Spleen (tissue), 11 donors: ENCODE results near the gene SLC8A1. TPM values are rescaled to one million over a fixed set of nuclear protein-coding genes. Genes with fewer than 3 reads are reported as not detected.
A peak's percentile ranks its signal among the peaks of the same experiment; 100 is the strongest.

Experiments used
- DNase-seq: peaks from one replicate; pipeline ENCODE4 v3.0.0-alpha.2; 2020
- H3K27ac ChIP-seq, 8 donors: fragments of 200-600 bp; sonication (generic) in 7 of 8; 1 replicate in 4 of 8; 2 replicates in 4 of 8; pipeline versions ENCODE4 v1.5.0 to v1.8.0; 2016 to 2021; ENCODE audit warnings: inconsistent platforms in 4 of 8, mild to moderate bottlenecking in 4 of 8, moderate library complexity in 1 of 8
- H3K27me3 ChIP-seq, 7 donors: fragments of 200-600 bp; sonication (generic) in 6 of 7; replicated peaks in 1 of 7; 1 replicate in 4 of 7; 2 replicates in 3 of 7; pipeline versions ENCODE4 v1.5.0 to v1.8.0; 2016 to 2021; ENCODE audit warnings: inconsistent platforms in 3 of 7, mild to moderate bottlenecking in 1 of 7
- H3K36me3 ChIP-seq, 6 donors: fragments of 200-600 bp; sonication (generic) in 5 of 6; 1 replicate in 4 of 6; 2 replicates in 2 of 6; pipeline versions ENCODE4 v1.5.0 to v1.8.0; 2016 to 2021; ENCODE audit warnings: inconsistent platforms in 2 of 6
- H3K4me1 ChIP-seq, 6 donors: fragments of 200-600 bp; sonication (generic) in 5 of 6; 1 replicate in 3 of 6; 2 replicates in 3 of 6; pipeline versions ENCODE4 v1.5.0 to v1.8.0; 2016 to 2021; ENCODE audit warnings: inconsistent platforms in 3 of 6
- H3K4me3 ChIP-seq, 8 donors: fragments of 200-600 bp; sonication (generic) in 7 of 8; 1 replicate in 4 of 8; 2 replicates in 4 of 8; pipeline versions ENCODE4 v1.5.0 to v1.8.0; 2016 to 2021; ENCODE audit warnings: inconsistent platforms in 4 of 8, mild to moderate bottlenecking in 4 of 8, moderate library complexity in 2 of 8
- H3K9me3 ChIP-seq, 8 donors: fragments of 200-600 bp; sonication (generic) in 7 of 8; 1 replicate in 4 of 8; 2 replicates in 4 of 8; pipeline versions ENCODE4 v1.5.0 to v1.8.0; 2016 to 2021; ENCODE audit warnings: inconsistent platforms in 4 of 8
- CTCF ChIP-seq, 11 experiments: fragments of 200-600 bp in 7 of 11; fragments of 450-650 bp in 4 of 11; sonication (generic) in 4 of 11; IDR thresholded peaks in 8 of 11; conservative IDR thresholded peaks in 3 of 11; 1 replicate in 7 of 11; 2 replicates in 4 of 11; pipeline versions ENCODE4 v1.4.0 to v1.8.0; 2016 to 2021; ENCODE audit warnings: antibody characterized with exemption in 11 of 11, inconsistent platforms in 4 of 11, mild to moderate bottlenecking in 1 of 11
- POLR2A ChIP-seq, 3 donors: fragments of 450-650 bp; IDR thresholded peaks; one replicate each; pipeline ENCODE4 v1.5.1; 2017; ENCODE audit warnings: antibody characterized with exemption in 3 of 3, mild to moderate bottlenecking in 1 of 3
- POLR2AphosphoS5 ChIP-seq, 3 donors: sonication (generic); formaldehyde crosslinking; IDR thresholded peaks; one replicate each; pipeline ENCODE4 v1.5.1; 2017; ENCODE audit warnings: antibody characterized with exemption in 3 of 3
- WGBS, 5 donors: extraction: QIAGEN DNeasy Blood & Tissue Kit in 3 of 5; methylation state at CpG; one replicate each; pipeline versions ENCODE4 v1.1.5 to v1.1.7; 2013 to 2018; 5-methylcytosine and 5-hydroxymethylcytosine counted together
- intact Hi-C: fragments of 100-400 bp; cut with DNase I; formaldehyde crosslinking; loops from one replicate; pipeline ENCODE4 v1.15.0; 2023; ENCODE audit warnings: low total_unique reads
- polyA plus RNA-seq, 3 donors: library from polyadenylated mRNA; stranded (reverse); fragments of 200-250 nt; gene quantifications; one replicate each; pipeline ENCODE4 v1.2.1, GENCODE V29; 2013
- total RNA-seq, 7 donors: library from RNA; depleted of rRNA in 3 of 7; stranded (reverse); fragments of >200 nt in 3 of 7; fragmentation: NEBNext Ultra II Directional in 4 of 7; extraction: Animal tissue kit (Norgen Biotek cat#: 25700) in 4 of 7; gene quantifications; one replicate each; pipeline versions ENCODE4 v1.1.0 to v1.2.1, GENCODE V29; 2016 to 2021
- donor health status: healthy with polysubstance abuse.
- donor health status: DM: no; HTN: no; CAD: no; lungs with moderate emphysema.
- donor health status: DM: no; HTN: no; CAD: no.
- donor health status: Bipolar disorder and iron deficiency.
- donor health status: healthy.
- donor health status: DM: no; HTN: no; CAD: no.
- donor health status: DM: yes; HTN: yes; CAD: no.

SLC8A1 gene
- total and polyA plus RNA-seq, 10 donors: 0.36 to 86.0 (median 58.3) TPM

- Histone ChIP-seq H3K27me3 (no peaks in the 10 kb centered on the region), H3K36me3 (no peaks in the 10 kb centered on the region), H3K4me3 (no peak overlapping the region), H3K4me1 (peaks cover 0 to 4% (median 0%) of the 10 kb centered on the region in 6 donors), H3K27ac (no peak overlapping the region), H3K9me3 (no peaks in the 10 kb centered on the region)
- no peak for DNase-seq
- intact Hi-C loops: loop anchor here (10.0 kb wide), 1 partner anchor 532 kb away; no protein-coding TSS in a partner anchor
- TF ChIP-seq POLR2AphosphoS5 (IDR thresholded peaks at IDR 0.05): no peak
- no peak for TF ChIP-seq CTCF (IDR thresholded peaks at IDR 0.05 in 8 of 11, conservative IDR thresholded peaks at IDR 0.05 in 3 of 11)
- no peak for TF ChIP-seq POLR2A (IDR thresholded peaks at IDR 0.05)
- 66 to 80% (median 71%) methylated on average over 8 of the region's 8 CpGs for WGBS, 5 donors
These were observed 11.2 kb upstream of the SLC8A1 start for GRCh38 chr2:40463112-40463511.

- Histone ChIP-seq H3K4me3 (no peak overlapping the region), H3K36me3 (no peaks in the 10 kb centered on the region), H3K27ac (peak overlapping the region in 6 of 8 donors; percentile 4 to 78 (median 34)), H3K9me3 (no peaks in the 10 kb centered on the region), H3K27me3 (peaks cover 0 to 3% (median 0%) of the 10 kb centered on the region in 7 donors), H3K4me1 (peaks cover 0 to 40% (median 6%) of the 10 kb centered on the region in 6 donors)
- no peak for DNase-seq
- WGBS, 5 donors: 71 to 82% (median 73%) methylated on average over 6 of the region's 6 CpGs
- TF ChIP-seq POLR2AphosphoS5 (IDR thresholded peaks at IDR 0.05): no peak
- TF ChIP-seq CTCF (IDR thresholded peaks at IDR 0.05 in 8 of 11, conservative IDR thresholded peaks at IDR 0.05 in 3 of 11): no peak
- TF ChIP-seq POLR2A (IDR thresholded peaks at IDR 0.05): no peak
- intact Hi-C loops: no loop called here
These were observed 6.4 kb upstream of the SLC8A1 start for GRCh38 chr2:40458271-40458794.

- intact Hi-C loops: no loop called here
- WGBS, 5 donors: 54 to 74% (median 67%) methylated on average over 5 of the region's 5 CpGs
- Histone ChIP-seq H3K27ac (peak overlapping the region in 6 of 8 donors; percentile 4 to 78 (median 34)), H3K36me3 (no peaks in the 10 kb centered on the region), H3K4me1 (peaks cover 0 to 45% (median 7%) of the 10 kb centered on the region in 6 donors), H3K4me3 (no peak overlapping the region), H3K27me3 (peaks cover 0 to 8% (median 0%) of the 10 kb centered on the region in 7 donors), H3K9me3 (no peaks in the 10 kb centered on the region)
- no peak for DNase-seq
- TF ChIP-seq CTCF (IDR thresholded peaks at IDR 0.05 in 8 of 11, conservative IDR thresholded peaks at IDR 0.05 in 3 of 11) (no peak), POLR2AphosphoS5 (IDR thresholded peaks at IDR 0.05) (no peak), POLR2A (IDR thresholded peaks at IDR 0.05) (no peak)
These were observed 5.9 kb upstream of the SLC8A1 start for GRCh38 chr2:40457837-40458236.

- intact Hi-C loops: no loop called here
These were observed 5.5 kb upstream of the SLC8A1 start for GRCh38 chr2:40457366-40457765.

More at GRCh38 chr2:40457366-40457765, 5.5 kb upstream of the SLC8A1 start:
- DNase-seq: no peak
- H3K27me3 ChIP-seq: peaks cover 0 to 12% (median 1%) of the 10 kb centered on the region in 7 donors
- peaks cover 2 to 50% (median 11%) of the 10 kb centered on the region in 6 donors for H3K4me1 ChIP-seq
- H3K9me3 ChIP-seq: no peaks in the 10 kb centered on the region
- H3K27ac ChIP-seq: peak overlapping the region in 5 of 8 donors; percentile 31 to 78 (median 36)
- no peak overlapping the region for H3K4me3 ChIP-seq
- no peak for TF ChIP-seq POLR2AphosphoS5 (IDR thresholded peaks at IDR 0.05)
- TF ChIP-seq POLR2A (IDR thresholded peaks at IDR 0.05): no peak
- no peak for TF ChIP-seq CTCF (IDR thresholded peaks at IDR 0.05 in 8 of 11, conservative IDR thresholded peaks at IDR 0.05 in 3 of 11)
- no peaks in the 10 kb centered on the region for H3K36me3 ChIP-seq
- WGBS, 5 donors: 72 to 90% (median 81%) methylated on average over 3 of the region's 3 CpGs
